ENCODE results near the gene MACO1.
"Not testable (repeated sequence)": the region's sequence is repeated elsewhere in the genome, so short reads cannot be mapped to it uniquely, and the experiment has no call there.

The MACO1 gene

GRCh38 chr1:25439287-25439686 is 8.6 kb downstream of the MACO1 start:
- Histone ChIP-seq H3K9me3 (ENCODE audit: control insufficient read depth, insufficient read depth, low read length) (no peaks in the 10 kb centered on the region), H3K4me3 (ENCODE audit: low read length) (no peak overlapping the region), H3K36me3 (ENCODE audit: control insufficient read depth, low read length) (peaks cover 23% of the 10 kb centered on the region), H3K4me2 (ENCODE audit: low read length) (no peak overlapping the region), H3F3A (ENCODE audit: control insufficient read depth, insufficient read depth) (peaks cover 19% of the 10 kb centered on the region), H4K20me1 (ENCODE audit: control insufficient read depth, insufficient read depth, low read depth, low read length) (peaks cover 13% of the 10 kb centered on the region; the same call in 1 of the 2 replicates), H3K79me2 (ENCODE audit: control insufficient read depth, low read length) (peaks cover 96% of the 10 kb centered on the region), H3K4me1 (ENCODE audit: control insufficient read depth, low read length) (peaks cover 34% of the 10 kb centered on the region), H3K9me2 (replicated peaks; ENCODE audit: control insufficient read depth, low read length) (no peaks in the 10 kb centered on the region), H3K27me3 (ENCODE audit: control insufficient read depth, low read length) (no peaks in the 10 kb centered on the region), H3K27ac (ENCODE audit: low read depth, low read length) (no peak overlapping the region)
- TF ChIP-seq EZH2phosphoT487 (IDR thresholded peaks at IDR 0.05; ENCODE audit: borderline replicate concordance, low read length) (no peak), CTCF (IDR thresholded peaks at IDR 0.05; ENCODE audit: low read depth, low read length, poor library complexity, severe bottlenecking) (no peak)

GRCh38 chr1:25442178-25442577 is 11.5 kb downstream of the MACO1 start:
- Histone ChIP-seq H3K9me3 (ENCODE audit: control insufficient read depth, insufficient read depth, low read length) (no peaks in the 10 kb centered on the region), H3K27ac (ENCODE audit: low read depth, low read length) (no peak overlapping the region)
- TF ChIP-seq EZH2phosphoT487 (IDR thresholded peaks at IDR 0.05; ENCODE audit: borderline replicate concordance, low read length), result no peak
- no peak for TF ChIP-seq CTCF (IDR thresholded peaks at IDR 0.05; ENCODE audit: low read depth, low read length, poor library complexity, severe bottlenecking)

GRCh38 chr1:25443030-25443699 is 12.5 kb downstream of the MACO1 start:
- Histone ChIP-seq H3K4me1 (ENCODE audit: control insufficient read depth, low read length) (peaks cover 39% of the 10 kb centered on the region), H4K20me1 (ENCODE audit: control insufficient read depth, insufficient read depth, low read depth, low read length) (no peaks in the 10 kb centered on the region), H3K4me3 (ENCODE audit: low read length) (no peak overlapping the region), H3K9me3 (ENCODE audit: control insufficient read depth, insufficient read depth, low read length) (no peaks in the 10 kb centered on the region), H3F3A (ENCODE audit: control insufficient read depth, insufficient read depth) (peaks cover 9% of the 10 kb centered on the region), H3K9me2 (replicated peaks; ENCODE audit: control insufficient read depth, low read length) (no peaks in the 10 kb centered on the region), H3K4me2 (ENCODE audit: low read length) (no peak overlapping the region), H3K79me2 (ENCODE audit: control insufficient read depth, low read length) (peaks cover 95% of the 10 kb centered on the region), H3K36me3 (ENCODE audit: control insufficient read depth, low read length) (peaks cover 17% of the 10 kb centered on the region), H3K27me3 (ENCODE audit: control insufficient read depth, low read length) (no peaks in the 10 kb centered on the region), H3K27ac (ENCODE audit: low read depth, low read length) (no peak overlapping the region)
- TF ChIP-seq CTCF (IDR thresholded peaks at IDR 0.05; ENCODE audit: low read depth, low read length, poor library complexity, severe bottlenecking) (no peak), EZH2phosphoT487 (IDR thresholded peaks at IDR 0.05; ENCODE audit: borderline replicate concordance, low read length) (no peak)

More at GRCh38 chr1:25442178-25442577, 11.5 kb downstream of the MACO1 start:
- Histone ChIP-seq H3K4me3 (ENCODE audit: low read length) (no peak overlapping the region), H3K27me3 (ENCODE audit: control insufficient read depth, low read length) (no peaks in the 10 kb centered on the region), H3K79me2 (ENCODE audit: control insufficient read depth, low read length) (peaks cover 95% of the 10 kb centered on the region), H3K9me2 (replicated peaks; ENCODE audit: control insufficient read depth, low read length) (no peaks in the 10 kb centered on the region), H3K4me2 (ENCODE audit: low read length) (no peak overlapping the region), H3F3A (ENCODE audit: control insufficient read depth, insufficient read depth) (peaks cover 3% of the 10 kb centered on the region), H4K20me1 (ENCODE audit: control insufficient read depth, insufficient read depth, low read depth, low read length) (0 out of 2 replicates have a peak, but pooled peaks cover 2% of the 10 kb centered on the region), H3K4me1 (ENCODE audit: control insufficient read depth, low read length) (peaks cover 35% of the 10 kb centered on the region), H3K36me3 (ENCODE audit: control insufficient read depth, low read length) (peaks cover 15% of the 10 kb centered on the region)

- not testable (repeated sequence) for H4K20me1 ChIP-seq (ENCODE audit: control insufficient read depth, insufficient read depth, low read depth, low read length); H3K27me3 ChIP-seq (ENCODE audit: control insufficient read depth, low read length); H3F3A ChIP-seq (ENCODE audit: control insufficient read depth, insufficient read depth); H3K9me3 ChIP-seq (ENCODE audit: control insufficient read depth, insufficient read depth, low read length); H3K4me3 ChIP-seq (ENCODE audit: low read length); H3K9me2 ChIP-seq (replicated peaks; ENCODE audit: control insufficient read depth, low read length); H3K27ac ChIP-seq (ENCODE audit: low read depth, low read length); H3K4me2 ChIP-seq (ENCODE audit: low read length)
- Histone ChIP-seq H3K36me3 (ENCODE audit: control insufficient read depth, low read length) (peaks cover 26% of the 10 kb centered on the region), H3K4me1 (ENCODE audit: control insufficient read depth, low read length) (peaks cover 45% of the 10 kb centered on the region), H3K79me2 (ENCODE audit: control insufficient read depth, low read length) (peaks cover 88% of the 10 kb centered on the region)
Measured at GRCh38 chr1:25444604-25445003, 13.9 kb downstream of the MACO1 start.

Measured in DOHH2 (cell line).